ENCODE data around the gene FCHSD2. TPM values are rescaled to one million over a fixed set of nuclear protein-coding genes. Genes with fewer than 3 reads are reported as not detected.

FCHSD2 gene
- total RNA-seq, 6 experiments from 2014 or later, result 10.8 to 25.9 (median 17.8) TPM

- Histone ChIP-seq H3K9me3 (no peaks in the 10 kb centered on the region), H3K4me1 (peaks cover 0 to 45% (median 6%) of the 10 kb centered on the region in 4 donors), H3K27me3 (no peaks in the 10 kb centered on the region), H3K4me3 (no peak overlapping the region), H3K27ac (peak overlapping the region in 1 of 3 donors; percentile 81), H3K36me3 (no peaks in the 10 kb centered on the region)
- intact Hi-C loops (cut with DNase I), result loop anchor here in 1 of 2 donors (10.0 kb wide), 1 partner anchor 248 kb away; no protein-coding TSS in a partner anchor
- TF ChIP-seq CTCF (IDR thresholded peaks at IDR 0.05), result no peak
- no peak for TF ChIP-seq POLR2A (IDR thresholded peaks at IDR 0.05)
- no peak for DNase-seq
- no peak for ATAC-seq
- whole genome bisulfite sequencing (ENCODE audit: insufficient coverage, low coverage, low lambda C conversion rate, missing lambda C conversion rate), result 68% methylated on average over 2 of the region's 4 CpGs
Measured at GRCh38 chr11:73172992-73173656, 31.0 kb upstream of the FCHSD2 start.

DNA sequence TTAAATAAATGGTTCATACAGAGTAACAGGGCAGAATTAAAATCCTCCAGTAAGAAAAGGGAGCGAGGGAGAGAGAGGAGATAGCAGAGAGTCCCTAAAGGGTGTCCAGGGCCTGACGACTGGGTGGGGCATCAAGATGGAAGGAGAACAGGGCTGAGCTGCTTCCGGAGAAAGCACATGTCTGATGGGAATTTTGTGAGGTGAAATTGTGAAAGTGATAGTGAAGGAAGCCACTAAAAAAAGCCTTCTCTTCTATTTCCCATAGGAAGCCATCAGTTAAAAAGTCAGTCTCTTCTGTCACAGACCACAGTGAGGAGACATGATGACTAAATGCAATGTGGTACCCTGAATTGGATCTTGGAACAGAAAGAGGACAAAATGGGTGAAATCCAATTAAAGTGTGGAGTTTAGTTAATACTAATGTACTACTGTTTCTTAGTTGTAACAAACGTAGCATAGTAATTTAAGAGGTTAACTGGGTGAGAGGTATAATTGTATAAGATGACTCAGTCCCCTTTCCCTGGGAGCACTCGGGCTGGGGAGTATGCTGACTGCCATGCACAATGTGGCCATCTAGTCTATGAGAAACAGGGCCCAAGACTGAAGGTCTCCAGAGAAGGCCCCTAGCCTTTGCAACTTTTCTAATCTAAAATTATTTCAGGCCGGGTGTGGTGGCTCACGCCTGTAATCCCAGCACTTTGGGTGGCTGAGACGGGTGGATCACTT lies 29.5 kb upstream of the FCHSD2 start:
- WGBS (ENCODE audit: insufficient coverage, low coverage, low lambda C conversion rate, missing lambda C conversion rate), result 77% methylated on average over 5 of the region's 8 CpGs
- no peak for DNase-seq
- no peak overlapping the region for H3K27ac ChIP-seq

DNA sequence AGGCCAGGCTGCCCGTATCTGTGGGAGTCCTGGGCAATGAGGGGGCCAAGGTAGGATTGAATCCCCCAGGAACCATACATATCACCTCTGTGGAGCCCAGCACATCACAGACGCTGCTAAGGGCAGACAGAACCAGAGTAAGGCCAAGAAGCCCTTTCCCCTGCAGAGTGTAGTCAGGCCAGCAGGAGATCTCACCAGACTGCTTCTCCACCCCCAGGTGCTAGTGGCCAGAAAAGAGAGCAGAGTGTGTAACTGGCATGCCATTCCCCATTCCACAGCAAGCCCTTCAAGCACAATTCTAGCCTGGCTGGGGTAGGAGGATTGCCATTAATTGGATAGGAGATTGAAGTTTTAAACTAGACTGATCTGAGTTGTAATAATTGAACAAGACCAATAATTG lies 28.0 kb upstream of the FCHSD2 start:
- 100% methylated on average over 1 of the region's 2 CpGs for WGBS (ENCODE audit: insufficient coverage, low coverage, low lambda C conversion rate, missing lambda C conversion rate)
- Histone ChIP-seq H3K4me3 (no peak overlapping the region), H3K36me3 (no peaks in the 10 kb centered on the region), H3K27ac (no peak overlapping the region), H3K27me3 (no peaks in the 10 kb centered on the region), H3K9me3 (no peaks in the 10 kb centered on the region), H3K4me1 (peaks cover 0 to 48% (median 7%) of the 10 kb centered on the region in 4 donors)
- no peak for ATAC-seq
- intact Hi-C loops (cut with DNase I), result loop anchor here in 1 of 2 donors (10.0 kb wide), 1 partner anchor 245 kb away; no protein-coding TSS in a partner anchor
- TF ChIP-seq POLR2A (IDR thresholded peaks at IDR 0.05) (no peak), CTCF (IDR thresholded peaks at IDR 0.05) (no peak)
- DNase-seq, result no peak

More for the DNA sequence above, 29.5 kb upstream of the FCHSD2 start:
- H3K27me3 ChIP-seq, result no peaks in the 10 kb centered on the region
- TF ChIP-seq POLR2A (IDR thresholded peaks at IDR 0.05), result no peak
- TF ChIP-seq CTCF (IDR thresholded peaks at IDR 0.05), result no peak
- H3K9me3 ChIP-seq, result no peaks in the 10 kb centered on the region
- H3K4me3 ChIP-seq, result no peak overlapping the region
- H3K4me1 ChIP-seq, result peaks cover 0 to 51% (median 11%) of the 10 kb centered on the region in 4 donors
- H3K36me3 ChIP-seq, result no peaks in the 10 kb centered on the region
- intact Hi-C loops (cut with DNase I), result loop anchor here in 1 of 2 donors (10.0 kb wide), 1 partner anchor 247 kb away; no protein-coding TSS in a partner anchor
- no peak for ATAC-seq

DNA sequence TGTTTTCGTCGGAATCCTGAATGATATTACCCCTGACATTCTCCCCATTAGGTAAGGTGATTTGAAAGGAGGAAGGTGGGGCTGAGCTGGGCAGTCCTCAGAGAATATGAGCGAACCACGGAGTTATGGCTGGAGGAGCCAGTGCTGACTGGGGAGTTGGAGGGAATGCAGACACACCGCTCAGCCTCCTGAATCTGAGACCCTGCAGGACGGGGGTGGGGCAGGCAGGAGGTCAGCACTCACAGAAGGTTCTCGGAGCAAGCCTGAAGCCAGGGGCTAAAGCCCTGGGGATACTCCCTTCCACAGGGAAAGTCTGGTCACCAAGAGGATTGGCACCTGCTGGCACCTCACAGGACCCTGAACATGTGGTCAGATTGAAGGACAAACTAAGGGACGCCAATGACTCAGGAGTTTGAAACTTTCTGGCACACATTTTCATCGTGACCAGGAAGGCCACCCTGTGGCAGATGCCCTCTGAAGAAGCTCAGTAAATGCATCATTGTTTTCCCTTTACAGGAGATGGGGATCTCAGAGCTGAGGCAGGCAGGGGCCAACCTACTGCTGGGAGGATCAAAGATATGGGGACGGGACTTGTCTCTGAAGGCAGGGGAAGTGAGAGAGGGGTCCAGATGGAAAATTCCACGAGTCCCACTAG lies 26.9 kb upstream of the FCHSD2 start:
- WGBS (ENCODE audit: insufficient coverage, low coverage, low lambda C conversion rate, missing lambda C conversion rate), result 79% methylated on average over 10 of the region's 11 CpGs
- no peak for TF ChIP-seq CTCF (IDR thresholded peaks at IDR 0.05)
- TF ChIP-seq POLR2A (IDR thresholded peaks at IDR 0.05), result no peak
- no peak for DNase-seq

More for the DNA sequence above, 26.9 kb upstream of the FCHSD2 start:
- H3K27me3 ChIP-seq, result no peaks in the 10 kb centered on the region
- H3K36me3 ChIP-seq, result no peaks in the 10 kb centered on the region
- H3K27ac ChIP-seq, result no peak overlapping the region
- intact Hi-C loops (cut with DNase I), result no loop called here
- peaks cover 0 to 37% (median 7%) of the 10 kb centered on the region in 4 donors for H3K4me1 ChIP-seq
- H3K4me3 ChIP-seq, result no peak overlapping the region
- ATAC-seq, result no peak
- no peaks in the 10 kb centered on the region for H3K9me3 ChIP-seq
